Jurkat, Clone E6-1 (cell line): ENCODE results near the gene RRAGD.

Source experiments
- DNase-seq: peaks from one replicate; pipeline ENCODE4 v3.0.0-alpha.2; 2011; ENCODE audit warnings: low read depth, low spot score
- H3K4me3 ChIP-seq: 2 replicates; pipeline ENCODE4 v1.5.1; 2011; ENCODE audit warnings: mild to moderate bottlenecking, low read length, control low read depth, moderate library complexity

RRAGD gene

DNA sequence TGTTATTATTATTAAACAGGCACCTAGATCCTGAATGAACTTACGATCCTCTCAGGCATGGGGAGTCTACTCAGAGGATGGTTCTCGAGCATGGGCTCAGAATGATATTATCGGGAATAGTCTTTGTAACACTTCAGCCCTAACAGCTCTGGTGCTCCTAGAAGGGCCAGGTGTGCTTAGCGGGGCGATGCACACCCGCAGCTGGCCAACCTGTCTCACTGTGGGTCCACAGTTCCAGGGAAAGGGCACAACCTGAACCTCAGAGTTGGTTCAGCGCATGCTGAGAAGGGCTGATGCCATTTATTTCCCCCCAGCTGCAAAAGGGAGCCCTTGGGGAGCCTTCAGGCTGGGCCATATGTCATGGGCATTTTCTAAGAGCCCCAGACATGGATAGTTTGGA, 26.2 kb downstream of the RRAGD start:
- no peak for DNase-seq
- H3K4me3 ChIP-seq: no peak overlapping the region

DNA sequence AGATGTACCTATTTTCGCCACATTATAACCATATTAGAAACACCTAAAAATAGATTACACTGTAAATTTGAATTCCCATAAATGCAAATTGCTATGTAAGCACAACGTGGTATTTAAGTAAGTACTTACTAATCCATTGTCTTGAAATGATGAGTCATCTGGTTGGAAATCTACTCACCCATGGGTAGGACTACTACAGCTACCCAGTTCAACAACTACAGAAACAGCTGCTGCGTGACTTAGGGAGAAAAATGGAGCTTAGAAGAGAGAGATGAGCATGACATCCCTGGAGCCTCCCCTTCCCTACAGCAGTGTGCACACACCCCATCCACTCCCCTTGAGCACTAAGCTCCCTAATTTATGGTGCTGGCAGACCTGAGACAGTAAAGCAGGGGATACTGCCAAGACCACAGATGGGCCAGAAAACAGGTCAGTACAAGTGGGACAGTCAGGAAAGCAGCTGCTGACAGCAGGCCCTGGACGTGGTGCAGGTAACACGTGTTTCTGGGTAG, 26.9 kb downstream of the RRAGD start:
- no peak for DNase-seq
- no peak overlapping the region for H3K4me3 ChIP-seq

DNA sequence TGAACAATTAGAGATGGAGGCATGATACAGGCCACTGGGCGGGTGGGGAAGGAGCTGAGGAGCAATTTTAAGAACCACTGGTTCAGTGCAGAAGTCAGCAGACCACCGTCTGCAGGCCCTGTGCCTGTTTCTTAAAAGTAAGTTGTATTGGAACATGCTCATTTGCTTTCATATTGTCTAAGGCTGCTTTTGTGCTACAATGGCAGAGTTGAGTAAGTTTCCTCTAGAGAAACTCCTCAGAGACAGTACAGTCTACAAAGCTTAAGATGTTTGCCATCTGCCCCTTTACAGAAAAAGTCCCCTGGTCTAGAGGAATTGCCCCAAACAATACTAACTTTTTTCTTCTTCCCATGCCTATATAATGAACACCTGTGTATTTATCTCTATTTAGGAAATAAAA, 31.0 kb downstream of the RRAGD start:
- DNase-seq: no peak
- H3K4me3 ChIP-seq: no peak overlapping the region

GRCh38 chr6:89379281-89379680, 32.8 kb downstream of the RRAGD start:
- no peak for DNase-seq

DNA sequence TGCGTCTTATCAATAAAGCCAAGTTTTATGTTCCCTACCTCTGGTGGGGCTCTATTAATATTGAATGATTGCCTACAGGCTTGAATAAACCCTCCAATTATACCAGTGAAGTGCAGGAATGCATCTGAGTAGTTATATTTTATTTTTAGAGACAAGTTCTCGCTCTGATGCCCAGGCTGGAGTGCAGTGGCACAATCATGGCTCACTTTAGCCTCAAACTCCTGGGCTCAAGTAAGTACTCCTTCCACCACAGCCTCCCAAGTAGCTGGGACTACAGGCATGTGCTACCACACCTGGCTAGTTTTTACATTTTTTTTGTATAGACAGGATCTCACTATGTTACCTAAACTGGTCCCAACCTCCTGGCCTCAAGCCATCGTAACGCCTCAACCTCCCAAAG, 33.4 kb downstream of the RRAGD start:
- no peak for DNase-seq

More at GRCh38 chr6:89379281-89379680, 32.8 kb downstream of the RRAGD start:
- H3K4me3 ChIP-seq: no peak overlapping the region

GRCh38 chr6:89375427-89376267, 36.4 kb downstream of the RRAGD start:
- DNase-seq: peak; percentile 89
- H3K4me3 ChIP-seq: no peak overlapping the region

More for the DNA sequence above, 33.4 kb downstream of the RRAGD start:
- H3K4me3 ChIP-seq: no peak overlapping the region

- peak; percentile 49 for DNase-seq
- H3K4me3 ChIP-seq: no peak overlapping the region
Measured at GRCh38 chr6:89372506-89372901, 39.6 kb downstream of the RRAGD start.

DNA sequence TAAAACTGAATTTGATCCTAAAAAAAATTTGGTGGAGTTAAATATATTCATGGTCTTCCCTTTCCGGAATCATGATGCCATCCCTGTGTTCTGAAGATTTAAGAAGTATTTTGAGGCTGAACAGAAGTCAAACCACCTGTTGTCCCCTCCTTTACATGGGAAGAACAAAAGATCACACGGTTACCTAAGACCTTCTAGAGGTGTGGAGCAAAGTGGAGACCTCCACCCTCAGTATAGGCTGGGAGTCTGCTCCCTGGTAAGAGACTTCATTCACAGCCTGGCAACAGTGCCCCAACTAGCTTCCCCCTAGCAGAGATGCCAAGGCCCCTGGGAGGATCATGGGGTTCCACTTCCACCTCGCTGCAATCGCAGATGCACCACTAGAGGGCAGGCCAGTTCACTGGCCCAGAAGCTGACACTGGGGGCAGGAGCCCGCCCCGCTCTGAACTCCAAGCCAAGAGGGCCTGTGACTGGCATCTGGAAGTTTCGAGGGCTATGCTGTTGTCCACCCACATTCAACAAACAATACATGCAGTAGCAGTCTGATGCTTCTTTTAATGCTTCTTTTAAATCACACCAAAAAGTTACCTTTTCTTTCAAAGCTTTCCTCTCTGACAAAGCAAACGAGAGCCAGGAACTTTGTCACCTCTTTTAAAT, 40.1 kb downstream of the RRAGD start:
- no peak overlapping the region for H3K4me3 ChIP-seq
- peak; percentile 60 for DNase-seq

DNA sequence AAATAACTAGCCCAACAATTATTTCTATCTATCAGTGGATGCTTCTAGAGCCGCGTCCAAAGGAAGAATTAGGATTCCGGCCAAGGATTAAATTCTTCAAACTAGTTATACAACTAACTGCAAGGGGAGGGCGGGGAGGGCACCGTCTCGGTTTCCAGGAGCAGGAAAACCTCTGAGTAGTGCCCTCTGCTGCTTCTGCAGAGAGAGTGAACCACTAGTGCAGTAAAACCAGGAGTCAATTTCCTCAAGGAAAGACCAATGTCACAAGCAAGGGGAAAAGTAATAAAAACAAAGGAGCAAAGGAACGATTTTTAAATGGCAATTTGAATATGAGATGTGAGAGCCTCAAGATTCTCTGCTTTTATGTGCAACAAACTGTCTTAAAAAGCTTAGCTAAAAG, 43.1 kb downstream of the RRAGD start:
- no peak overlapping the region for H3K4me3 ChIP-seq
- DNase-seq: no peak

DNA sequence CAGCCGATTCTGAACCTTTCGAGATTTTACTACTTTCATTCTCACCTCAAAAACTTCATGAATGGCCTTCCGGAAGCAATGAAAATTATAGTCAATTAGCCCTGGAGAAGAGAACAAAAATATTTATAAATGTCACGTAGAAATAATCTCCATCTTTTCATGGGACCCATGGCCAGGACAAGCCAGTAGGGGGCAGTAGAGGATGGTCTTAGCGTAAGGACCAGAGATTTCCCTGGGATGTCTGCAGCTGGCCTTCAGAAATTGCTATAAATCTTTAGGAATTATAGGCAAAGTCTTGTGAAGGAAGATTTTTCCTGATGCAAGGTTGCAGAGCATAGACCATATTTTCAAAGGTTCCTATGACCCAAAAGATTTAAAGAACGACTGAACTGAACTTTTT, 44.0 kb downstream of the RRAGD start:
- no peak for DNase-seq
- no peak overlapping the region for H3K4me3 ChIP-seq

DNA sequence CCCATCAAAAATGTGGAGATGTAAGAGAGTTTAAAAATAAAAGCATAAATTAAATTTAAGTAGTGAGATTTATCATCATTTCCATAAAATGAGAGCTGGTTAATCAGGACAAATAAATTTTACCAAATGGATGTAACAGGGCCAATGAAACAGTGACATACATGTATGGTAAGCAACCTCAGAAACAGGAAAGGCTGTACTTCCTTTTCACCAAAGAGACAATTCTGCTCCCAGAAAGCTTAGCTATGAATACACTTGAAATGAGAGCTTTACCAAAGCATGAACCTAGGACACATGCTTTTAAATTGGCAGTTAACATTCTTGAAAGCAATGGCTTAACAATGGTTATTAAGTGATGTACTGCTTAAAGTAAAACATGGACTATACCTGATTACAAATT, 47.5 kb downstream of the RRAGD start:
- DNase-seq: no peak
- H3K4me3 ChIP-seq: no peak overlapping the region

- no peak for DNase-seq
- H3K4me3 ChIP-seq: no peak overlapping the region
Measured at GRCh38 chr6:89361171-89361570, 50.9 kb downstream of the RRAGD start.

DNA sequence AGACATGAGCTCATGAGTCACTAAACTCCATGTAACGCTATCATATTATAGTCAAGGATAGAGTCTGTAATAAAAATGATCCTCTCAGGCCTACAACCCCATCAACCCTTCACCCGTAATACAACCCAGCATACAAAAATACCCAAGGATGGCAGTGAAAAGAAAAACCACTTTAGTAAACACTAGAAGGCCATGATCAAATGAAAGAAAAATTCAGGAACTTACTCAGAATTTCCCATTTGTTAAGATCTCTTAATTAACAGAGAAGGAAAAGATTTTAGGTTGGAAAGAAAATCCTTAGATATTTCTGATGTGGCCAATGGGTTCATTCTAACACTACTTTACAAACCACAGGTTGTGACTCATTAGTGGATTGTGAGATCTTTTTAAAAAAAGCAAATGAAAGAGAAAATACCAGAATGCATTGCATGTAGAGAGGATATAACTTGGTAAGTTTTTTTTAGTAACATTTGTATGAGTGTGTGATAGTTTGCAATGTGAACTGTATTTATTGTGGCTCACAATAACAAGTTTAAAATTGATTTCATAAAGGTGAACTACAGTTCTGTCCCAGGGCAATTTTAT, 51.6 kb downstream of the RRAGD start:
- no peak overlapping the region for H3K4me3 ChIP-seq
- DNase-seq: no peak

- DNase-seq: no peak
- H3K4me3 ChIP-seq: no peak overlapping the region
Measured at GRCh38 chr6:89359561-89359960, 52.5 kb downstream of the RRAGD start.

DNA sequence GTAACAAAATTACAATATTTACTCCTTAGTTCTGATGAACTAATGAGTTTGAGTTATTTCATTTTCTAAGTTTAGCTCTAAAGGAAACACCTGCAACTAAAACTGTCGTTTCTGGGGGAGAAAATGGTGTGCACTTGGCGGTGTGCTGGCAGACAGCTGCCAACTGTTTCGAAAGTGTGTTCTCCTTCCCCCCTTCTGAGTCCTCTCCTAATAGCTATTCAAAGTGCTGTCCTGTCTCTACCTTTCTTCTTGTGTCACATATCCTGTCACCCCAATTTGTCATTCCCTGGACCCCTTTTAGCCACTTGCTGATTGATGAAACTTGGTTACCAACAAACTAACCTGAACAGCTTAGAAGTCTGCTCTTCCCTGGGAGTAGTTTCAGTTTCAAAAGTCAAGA, 54.7 kb downstream of the RRAGD start:
- peak; percentile 78 for DNase-seq
- peak overlapping the region; percentile 41 for H3K4me3 ChIP-seq

GRCh38 chr6:89356642-89357170, 55.4 kb downstream of the RRAGD start:
- peak overlapping the region; percentile 41 for H3K4me3 ChIP-seq
- DNase-seq: peak; percentile 57

DNA sequence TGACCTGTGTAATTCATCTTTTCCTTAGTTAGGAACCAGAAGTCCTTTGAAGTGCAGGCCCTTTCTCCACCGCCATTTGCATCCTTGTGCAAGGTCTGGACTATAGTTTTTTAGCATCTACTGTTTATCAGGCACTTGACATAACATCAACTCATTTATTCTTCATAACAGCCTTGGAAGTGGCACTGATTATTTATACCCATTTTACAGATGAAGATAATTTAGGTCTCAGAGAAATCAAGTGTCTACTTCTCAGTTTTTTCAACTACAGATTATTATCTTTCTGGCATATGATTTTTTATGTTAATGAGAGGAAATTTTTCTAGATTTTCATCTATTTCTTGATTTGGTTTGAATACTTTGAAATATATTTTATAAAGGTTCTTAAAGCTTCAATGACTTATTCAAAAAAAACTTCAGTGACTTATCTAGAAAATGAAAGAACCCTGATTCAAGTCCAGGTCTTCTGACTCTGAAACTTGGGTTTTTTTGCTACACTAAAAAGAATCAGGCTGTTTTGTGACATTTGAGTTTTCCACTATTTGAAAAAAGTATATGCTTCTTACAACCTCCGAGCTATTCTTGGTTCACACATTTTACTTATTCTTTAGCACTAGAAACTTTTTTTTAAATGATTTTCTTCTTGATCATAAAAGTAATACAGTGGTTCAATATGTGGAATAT, 56.4 kb downstream of the RRAGD start:
- no peak for DNase-seq

GRCh38 chr6:89353702-89354392, 58.2 kb downstream of the RRAGD start:
- no peak overlapping the region; the same call in 1 of the 2 replicates for H3K4me3 ChIP-seq

More for the DNA sequence above, 56.4 kb downstream of the RRAGD start:
- no peak overlapping the region for H3K4me3 ChIP-seq

GRCh38 chr6:89353118-89353556, 58.9 kb downstream of the RRAGD start:
- H3K4me3 ChIP-seq: peak overlapping the region; percentile 79
- no peak for DNase-seq

More at GRCh38 chr6:89353702-89354392, 58.2 kb downstream of the RRAGD start:
- DNase-seq: peak; percentile 51
